Activated naive CD8-positive, alpha-beta T cell (primary cell): ENCODE data around the gene SEC14L5.
"Not testable (repeated sequence)": the region's sequence is repeated elsewhere in the genome, so short reads cannot be mapped to it uniquely, and the experiment has no call there.

Experiments
- H3K27ac Mint-ChIP-seq: one replicate; pipeline ENCODE4 v1.8.0; 2021; ENCODE audit warnings: mixed read lengths
- H3K27me3 Mint-ChIP-seq: one replicate; pipeline ENCODE4 v1.8.0; 2021; ENCODE audit warnings: mixed read lengths
- H3K36me3 Mint-ChIP-seq: one replicate; pipeline ENCODE4 v1.8.0; 2021; ENCODE audit warnings: mixed read lengths
- H3K4me1 Mint-ChIP-seq: one replicate; pipeline ENCODE4 v1.8.0; 2021; ENCODE audit warnings: low read depth, mixed read lengths
- H3K4me3 Mint-ChIP-seq: one replicate; pipeline ENCODE4 v1.8.0; 2021; ENCODE audit warnings: mild to moderate bottlenecking, mixed read lengths
- H3K9me3 Mint-ChIP-seq: one replicate; pipeline ENCODE4 v1.8.0; 2021; ENCODE audit warnings: low read depth, mixed read lengths

SEC14L5 gene

DNA sequence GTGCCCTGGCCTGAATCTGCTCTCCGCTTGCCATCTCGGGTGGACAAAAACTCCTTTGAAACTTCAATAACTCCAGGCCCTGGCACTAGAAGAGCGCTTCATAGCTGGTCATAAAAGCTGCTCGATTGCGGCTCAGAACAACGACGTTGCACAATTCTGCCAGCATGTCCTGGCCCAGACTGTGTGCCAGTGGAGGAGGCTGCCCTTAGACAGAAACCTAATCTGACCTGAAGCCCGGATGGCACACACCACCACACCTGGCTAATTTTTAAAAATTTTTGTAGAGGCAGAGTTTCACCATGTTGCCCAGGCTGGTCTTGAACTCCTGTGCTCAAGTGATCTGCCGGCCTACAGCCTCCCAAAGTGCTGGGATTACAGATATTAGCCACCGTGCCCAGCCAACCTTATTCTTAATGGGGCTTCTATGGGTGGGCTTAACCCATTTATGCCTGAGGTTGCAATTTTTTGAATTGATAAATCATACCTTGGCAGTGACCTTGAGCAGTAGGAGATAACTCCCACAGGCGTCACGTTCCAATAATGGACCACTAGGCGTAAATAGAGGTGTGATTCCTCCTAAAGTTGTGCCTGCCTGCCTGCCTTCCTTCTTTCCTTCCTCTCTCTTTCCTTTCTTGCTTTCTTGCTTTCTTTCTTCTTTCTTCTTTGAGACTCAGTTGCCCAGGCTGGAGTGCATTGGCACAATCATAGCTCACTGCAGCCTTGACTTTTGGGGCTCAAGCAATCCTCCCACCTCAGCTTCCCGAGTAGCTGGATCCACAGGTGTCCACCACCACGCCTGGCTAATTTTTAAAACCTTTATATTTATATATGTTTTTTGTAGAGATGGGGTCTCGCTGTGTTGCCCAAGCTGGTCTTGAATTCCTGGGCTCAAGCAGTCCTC lies 20.1 kb upstream of the SEC14L5 start:
- Mint-ChIP-seq H3K9me3 (no peaks in the 10 kb centered on the region), H3K4me3 (peak overlapping the region; percentile 65), H3K36me3 (no peaks in the 10 kb centered on the region), H3K27ac (no peak overlapping the region), H3K4me1 (peaks cover 7% of the 10 kb centered on the region), H3K27me3 (peaks cover 17% of the 10 kb centered on the region)

DNA sequence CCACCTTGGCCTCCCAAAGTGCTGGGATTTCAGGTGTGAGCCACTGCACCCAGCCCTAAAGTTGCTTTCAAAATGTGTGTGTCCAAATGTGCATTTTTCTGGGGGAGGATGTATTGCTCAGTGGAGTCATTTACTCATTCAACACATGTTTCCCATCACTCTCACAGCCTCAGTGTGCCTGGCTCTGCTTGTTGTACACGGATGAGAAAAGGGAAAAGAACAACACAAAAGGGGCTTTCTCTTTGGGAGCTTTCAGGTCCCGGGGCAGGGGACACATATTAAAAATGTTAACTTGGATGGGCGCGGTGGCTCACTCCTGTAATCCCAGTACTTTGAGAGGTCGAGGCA lies 19.5 kb upstream of the SEC14L5 start:
- Mint-ChIP-seq H3K36me3 (no peaks in the 10 kb centered on the region), H3K4me3 (no peak overlapping the region), H3K9me3 (no peaks in the 10 kb centered on the region), H3K27ac (no peak overlapping the region), H3K27me3 (peaks cover 14% of the 10 kb centered on the region), H3K4me1 (peaks cover 7% of the 10 kb centered on the region)

DNA sequence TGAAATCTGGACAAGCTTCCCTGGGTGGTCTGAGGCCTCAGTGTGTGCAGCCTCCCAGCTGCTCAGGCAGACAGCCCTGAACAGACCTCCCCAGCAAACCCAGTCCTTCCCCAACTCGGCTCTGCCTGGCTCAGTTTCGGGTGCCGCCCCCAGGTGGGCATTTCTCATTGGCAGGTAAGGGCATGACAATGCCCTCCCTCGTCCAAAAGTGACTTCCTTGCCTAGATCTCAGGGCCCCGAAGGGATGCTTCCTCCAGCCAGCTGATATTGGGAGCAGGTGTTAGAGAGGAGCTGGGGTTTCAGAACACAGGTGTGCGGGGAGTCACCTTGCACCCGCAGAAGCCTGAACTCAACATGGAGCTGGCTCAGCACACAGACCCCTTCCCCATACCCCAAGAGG lies 17.4 kb upstream of the SEC14L5 start:
- Mint-ChIP-seq H3K4me3 (no peak overlapping the region), H3K9me3 (no peaks in the 10 kb centered on the region), H3K27me3 (peaks cover 6% of the 10 kb centered on the region), H3K27ac (no peak overlapping the region), H3K4me1 (peaks cover 7% of the 10 kb centered on the region), H3K36me3 (no peaks in the 10 kb centered on the region)

DNA sequence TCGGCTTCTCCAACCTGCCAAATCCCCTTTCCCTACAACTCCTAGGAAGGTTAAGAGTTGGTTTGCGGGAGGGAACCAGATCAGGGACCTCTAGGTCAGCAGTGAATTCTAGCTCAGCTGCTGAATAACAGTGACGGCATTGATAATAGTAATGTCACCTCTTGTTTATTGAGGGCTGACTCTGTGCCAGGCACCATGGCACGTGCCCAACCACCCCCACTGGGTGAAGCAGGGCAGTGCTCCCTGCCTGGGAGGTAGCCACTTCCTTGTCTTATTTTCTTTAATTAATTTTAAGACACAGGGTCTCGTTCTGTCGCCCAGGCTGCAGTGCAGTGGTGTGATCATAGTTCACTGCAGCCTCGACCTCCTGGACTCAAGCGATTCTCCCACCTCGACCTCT lies 15.6 kb upstream of the SEC14L5 start:
- H3K4me1 Mint-ChIP-seq: peaks cover 3% of the 10 kb centered on the region
- H3K27ac Mint-ChIP-seq: no peak overlapping the region
- H3K27me3 Mint-ChIP-seq: peaks cover 6% of the 10 kb centered on the region
- H3K9me3 Mint-ChIP-seq: no peaks in the 10 kb centered on the region
- H3K36me3 Mint-ChIP-seq: no peaks in the 10 kb centered on the region
- H3K4me3 Mint-ChIP-seq: no peak overlapping the region

DNA sequence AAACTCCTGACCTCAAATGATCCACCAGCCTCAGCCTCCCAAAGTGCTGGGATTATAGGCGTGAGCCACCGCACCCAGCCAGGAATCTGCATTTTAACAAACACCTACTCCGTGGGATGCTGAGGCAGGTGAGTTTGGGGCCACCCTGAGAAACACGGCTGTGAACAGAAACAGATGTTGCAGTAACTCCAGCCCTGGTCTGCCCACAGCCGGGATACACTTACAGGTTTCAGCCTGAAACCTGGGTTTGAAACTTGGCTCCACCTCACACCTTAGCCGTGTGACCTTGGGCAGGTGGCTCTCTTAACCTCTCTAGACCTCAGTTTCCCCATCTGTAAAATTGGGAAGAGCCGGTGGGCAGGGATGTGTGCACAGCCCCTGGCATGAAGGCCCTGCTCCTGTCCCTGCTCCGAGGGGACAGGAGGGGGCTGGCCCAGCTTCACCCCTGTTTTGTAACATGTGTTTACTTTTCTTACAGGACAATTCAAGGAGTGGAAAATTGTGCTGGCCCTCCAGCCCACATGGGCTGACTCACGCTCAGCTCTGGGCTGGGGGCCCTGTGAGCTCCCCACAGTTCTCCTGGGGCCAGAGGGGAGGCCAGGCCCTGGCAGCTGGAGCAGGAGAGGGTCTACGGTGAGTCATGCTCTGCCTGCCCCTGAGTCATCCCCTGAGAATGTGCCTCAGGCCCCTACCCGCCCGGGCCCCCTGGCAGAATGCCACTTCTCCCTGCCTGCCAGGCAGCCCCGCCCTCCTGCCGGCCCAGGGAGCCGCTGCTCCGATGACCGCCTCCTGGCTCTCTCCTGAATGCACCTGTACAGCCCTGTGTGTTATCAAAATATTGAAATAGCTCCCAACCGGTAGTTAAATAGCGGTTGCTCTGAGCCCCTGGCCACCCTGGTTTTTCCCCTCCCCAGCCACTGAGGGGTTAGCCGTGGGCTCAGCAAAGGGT lies 13.5 kb upstream of the SEC14L5 start:
- Mint-ChIP-seq H3K4me1 (no peaks in the 10 kb centered on the region), H3K27ac (no peak overlapping the region), H3K27me3 (peaks cover 2% of the 10 kb centered on the region), H3K36me3 (no peaks in the 10 kb centered on the region), H3K9me3 (no peaks in the 10 kb centered on the region), H3K4me3 (no peak overlapping the region)

DNA sequence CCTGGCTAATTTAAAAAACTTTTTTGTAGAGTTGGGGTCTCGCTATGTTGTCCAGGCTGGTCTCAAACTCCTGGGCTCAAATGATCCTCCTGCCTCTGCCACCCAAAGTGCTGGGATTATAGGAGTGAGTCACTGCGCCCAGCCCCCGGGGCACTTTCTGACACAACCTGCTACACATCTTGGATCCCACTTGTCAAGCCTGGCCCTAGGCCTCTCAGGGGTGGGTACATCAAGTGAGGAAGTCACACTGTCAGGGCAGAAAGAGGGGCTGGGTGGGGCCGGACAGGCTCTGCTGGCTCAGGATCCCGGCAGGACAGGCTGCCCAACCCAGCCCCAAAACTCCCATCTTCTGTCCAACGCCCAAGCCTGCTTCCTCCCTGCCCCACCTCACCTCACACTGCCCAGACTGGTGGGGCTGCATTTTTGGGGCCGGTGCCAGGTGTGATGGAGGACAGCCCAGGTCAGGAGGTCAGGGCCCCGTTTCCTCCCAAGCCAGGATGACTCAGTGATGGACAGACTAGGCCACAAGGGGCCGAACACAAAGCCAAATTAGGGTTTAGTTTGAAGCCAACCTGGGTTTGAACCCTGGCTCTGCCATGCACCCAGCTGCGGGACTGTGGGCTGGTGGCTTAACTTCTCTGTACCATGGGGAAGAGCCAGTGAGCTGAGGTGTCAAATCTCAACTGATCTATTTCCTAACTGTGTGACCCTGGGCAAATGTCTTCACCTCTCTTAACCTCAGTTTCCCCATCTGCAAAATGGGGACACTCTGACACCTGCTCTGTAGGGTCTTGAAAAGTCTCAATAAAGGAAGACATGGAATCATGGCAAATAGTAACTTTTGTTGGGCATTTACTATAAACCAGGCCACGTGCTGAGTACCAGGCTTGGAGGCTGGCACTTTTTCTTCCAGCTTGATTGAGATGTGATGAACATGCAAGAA lies 12.3 kb upstream of the SEC14L5 start:
- H3K4me1 Mint-ChIP-seq: no peaks in the 10 kb centered on the region
- H3K36me3 Mint-ChIP-seq: no peaks in the 10 kb centered on the region
- no peaks in the 10 kb centered on the region for H3K9me3 Mint-ChIP-seq
- no peak overlapping the region for H3K4me3 Mint-ChIP-seq
- H3K27me3 Mint-ChIP-seq: peaks cover 2% of the 10 kb centered on the region
- no peak overlapping the region for H3K27ac Mint-ChIP-seq

DNA sequence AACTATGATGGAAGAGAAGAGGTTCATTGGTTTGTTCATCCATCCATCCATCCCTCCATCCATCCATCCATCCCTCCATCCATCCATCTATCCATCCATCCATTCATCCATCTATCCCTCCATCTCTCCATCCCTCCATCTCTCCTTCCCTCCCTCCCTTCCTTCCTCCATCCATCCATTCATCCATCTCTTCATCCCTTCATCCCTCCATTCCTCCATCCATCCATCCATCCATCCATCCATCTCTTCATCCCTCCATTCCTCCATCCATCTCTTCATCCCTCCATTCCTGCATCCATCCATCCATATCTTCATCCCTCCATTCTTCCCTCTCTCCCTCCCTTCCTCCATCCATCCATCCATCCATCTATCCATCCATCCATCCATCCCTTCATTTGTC lies 11.2 kb upstream of the SEC14L5 start:
- peaks cover 3% of the 10 kb centered on the region for H3K27me3 Mint-ChIP-seq
- no peak overlapping the region for H3K4me3 Mint-ChIP-seq
- no peaks in the 10 kb centered on the region for H3K9me3 Mint-ChIP-seq
- no peaks in the 10 kb centered on the region for H3K4me1 Mint-ChIP-seq
- H3K27ac Mint-ChIP-seq: no peak overlapping the region
- H3K36me3 Mint-ChIP-seq: no peaks in the 10 kb centered on the region

DNA sequence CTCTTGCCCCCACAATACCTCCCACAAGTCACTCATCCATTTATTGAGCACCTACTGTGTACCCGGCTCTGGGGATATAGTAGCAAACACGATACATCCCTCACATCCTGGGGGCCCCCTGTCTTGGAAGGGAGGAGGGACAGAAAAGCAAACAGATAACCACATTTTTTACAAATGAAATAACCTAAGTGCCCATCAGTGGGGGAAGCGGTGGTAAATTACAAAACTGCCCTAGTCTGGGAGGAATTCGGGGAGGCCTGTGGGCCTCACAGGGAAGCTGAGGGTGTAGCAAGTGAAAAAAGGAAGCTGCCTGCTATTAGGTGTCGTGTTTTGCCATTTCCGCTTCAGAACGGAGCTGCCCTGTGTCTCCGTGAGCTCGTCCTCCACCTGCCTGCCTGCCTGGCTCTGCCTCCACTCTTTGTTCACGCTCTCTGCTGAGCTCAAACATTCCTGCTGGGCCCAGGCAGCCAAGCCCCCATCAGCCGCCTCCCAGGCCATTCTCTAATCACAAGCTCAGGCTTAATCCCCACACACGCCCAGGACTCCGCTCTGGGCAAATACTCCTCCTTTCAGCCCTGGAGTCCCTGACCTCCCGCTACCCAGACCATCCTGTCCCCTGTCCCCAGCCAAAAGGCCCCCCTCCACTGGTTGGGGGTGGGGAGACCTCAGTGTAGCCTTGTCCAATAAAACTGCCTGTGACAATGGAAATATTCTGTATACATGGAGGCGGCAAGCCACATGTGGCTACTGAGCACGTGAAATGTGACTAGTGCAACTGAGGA lies 10.2 kb upstream of the SEC14L5 start:
- Mint-ChIP-seq H3K4me1 (no peaks in the 10 kb centered on the region), H3K27ac (no peak overlapping the region), H3K4me3 (no peak overlapping the region), H3K9me3 (no peaks in the 10 kb centered on the region), H3K27me3 (peaks cover 3% of the 10 kb centered on the region), H3K36me3 (no peaks in the 10 kb centered on the region)

DNA sequence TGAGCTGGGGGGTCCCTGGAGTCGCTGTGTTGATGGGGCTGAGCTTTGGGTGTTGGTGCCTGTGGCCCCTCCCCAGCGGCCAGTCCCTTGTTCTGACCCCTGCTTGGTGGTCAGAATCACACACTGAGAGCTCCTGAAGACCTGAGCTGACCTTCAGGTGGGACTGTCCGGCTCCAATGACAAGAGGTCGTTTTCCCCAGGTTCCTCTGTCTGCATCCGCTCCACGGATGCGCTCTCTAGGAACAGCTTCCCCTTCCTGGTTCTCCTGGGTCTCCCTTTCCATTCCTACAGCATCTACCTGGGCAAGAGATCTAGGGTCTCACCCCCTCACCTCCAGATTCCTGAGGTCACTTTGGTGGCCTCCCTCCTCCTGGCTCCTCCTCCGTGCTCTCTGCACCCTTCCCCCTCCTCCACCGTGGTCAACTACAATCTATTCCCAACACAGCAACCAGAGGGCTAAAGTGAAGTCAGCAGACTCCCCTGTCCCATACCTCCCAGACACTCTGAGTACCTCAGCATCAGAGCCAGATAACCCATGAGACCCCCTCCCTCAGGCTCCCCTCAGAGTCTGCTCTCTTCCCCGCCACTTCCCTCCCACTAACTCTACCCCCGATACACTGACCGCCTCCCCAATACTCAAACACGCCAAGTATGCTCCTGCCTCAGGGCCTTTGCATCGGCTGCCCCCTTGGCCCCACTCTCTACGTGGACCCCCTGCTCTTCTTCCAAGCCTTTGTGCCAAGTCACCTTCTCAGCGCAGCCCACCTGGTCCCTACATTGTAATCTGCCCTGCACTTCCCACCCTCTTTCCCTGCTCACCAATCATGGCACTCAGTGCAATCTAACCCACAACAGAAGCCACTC lies 9.0 kb upstream of the SEC14L5 start:
- H3K9me3 Mint-ChIP-seq: no peaks in the 10 kb centered on the region
- H3K27ac Mint-ChIP-seq: no peak overlapping the region
- peaks cover 5% of the 10 kb centered on the region for H3K27me3 Mint-ChIP-seq
- no peak overlapping the region for H3K4me3 Mint-ChIP-seq
- H3K4me1 Mint-ChIP-seq: no peaks in the 10 kb centered on the region
- no peaks in the 10 kb centered on the region for H3K36me3 Mint-ChIP-seq

DNA sequence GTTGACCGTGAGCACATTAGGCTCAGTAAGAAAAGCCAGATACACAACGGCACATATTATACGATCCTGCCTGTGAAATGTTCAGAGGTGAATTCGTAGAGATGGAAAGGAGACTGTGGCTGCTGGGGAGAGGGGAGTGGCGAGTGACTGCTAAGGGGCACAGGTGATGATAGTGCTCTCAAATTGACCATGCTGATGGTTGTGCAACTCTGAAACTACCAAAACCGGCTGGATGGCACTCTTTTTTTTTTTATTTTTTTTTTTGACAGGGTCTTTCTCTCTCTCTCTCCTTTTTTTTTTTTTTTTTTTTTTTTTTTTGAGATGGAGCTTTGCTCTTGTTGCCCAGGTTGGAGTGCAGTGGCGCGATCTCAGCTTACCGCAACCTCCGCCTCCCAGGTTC lies 8.1 kb upstream of the SEC14L5 start:
- Mint-ChIP-seq H3K36me3 (no peaks in the 10 kb centered on the region), H3K4me3 (no peak overlapping the region), H3K9me3 (no peaks in the 10 kb centered on the region), H3K27ac (no peak overlapping the region), H3K27me3 (peaks cover 6% of the 10 kb centered on the region), H3K4me1 (no peaks in the 10 kb centered on the region)

DNA sequence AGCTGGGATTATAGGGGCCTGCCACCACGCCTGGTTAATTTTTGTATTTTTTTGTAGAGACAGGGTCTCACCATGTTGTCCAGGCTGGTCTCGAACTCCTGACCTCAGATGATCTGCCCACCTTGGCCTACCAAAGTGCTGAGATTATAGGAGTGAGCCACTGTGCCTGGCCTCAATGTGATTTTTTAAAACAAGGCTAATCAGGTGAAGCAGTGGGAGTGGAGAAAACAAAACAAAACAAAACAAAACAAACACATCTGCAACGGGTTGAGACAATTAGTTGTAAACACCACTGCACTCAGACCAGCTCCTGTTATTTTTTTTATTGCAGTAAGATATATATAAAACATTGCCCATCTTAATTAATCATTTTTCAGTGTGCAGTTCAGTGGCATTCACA lies 6.5 kb upstream of the SEC14L5 start:
- not testable (repeated sequence) for H3K36me3 Mint-ChIP-seq, H3K27me3 Mint-ChIP-seq, H3K4me1 Mint-ChIP-seq, H3K27ac Mint-ChIP-seq, H3K4me3 Mint-ChIP-seq, H3K9me3 Mint-ChIP-seq

DNA sequence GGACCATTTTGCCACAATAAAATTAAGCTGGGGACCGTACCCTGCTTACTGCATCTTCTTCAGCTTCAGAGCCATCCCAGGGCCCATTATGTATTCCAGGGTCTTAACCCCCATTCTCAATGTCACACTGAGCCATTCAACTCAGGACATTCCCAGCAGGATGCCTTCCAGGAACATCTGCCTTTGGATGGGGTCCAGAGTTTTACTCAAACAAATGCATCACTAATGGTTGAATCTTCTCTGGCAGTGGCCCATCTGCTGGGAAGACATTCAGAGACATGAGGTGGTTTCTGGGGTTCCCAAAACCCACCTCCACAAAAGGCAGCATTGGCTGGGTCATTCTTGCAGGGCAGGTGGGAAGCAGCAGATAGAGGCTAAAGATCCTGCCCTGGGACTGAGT lies 3.4 kb upstream of the SEC14L5 start:
- Mint-ChIP-seq H3K9me3 (no peaks in the 10 kb centered on the region), H3K27ac (no peak overlapping the region), H3K36me3 (no peaks in the 10 kb centered on the region), H3K4me1 (peaks cover 17% of the 10 kb centered on the region), H3K27me3 (peaks cover 16% of the 10 kb centered on the region), H3K4me3 (no peak overlapping the region)

DNA sequence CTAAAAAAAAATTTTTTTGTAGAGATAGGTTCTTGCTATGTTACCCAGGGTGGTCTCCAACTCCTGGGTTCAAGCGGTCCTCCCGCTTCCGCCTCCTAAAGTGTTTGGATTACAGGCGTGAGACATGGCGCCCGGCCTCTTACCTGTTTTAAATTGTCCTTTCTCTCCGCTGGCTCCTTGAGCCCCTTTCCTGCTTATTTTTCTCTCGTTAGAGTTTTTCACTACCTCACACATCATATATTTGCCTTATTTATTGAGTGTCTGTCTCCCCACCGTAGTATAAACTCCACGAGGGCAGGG lies 760 bp upstream of the SEC14L5 start:
- H3K27ac Mint-ChIP-seq: no peak overlapping the region
- H3K4me3 Mint-ChIP-seq: peak overlapping the region; percentile 88
- H3K27me3 Mint-ChIP-seq: peaks cover 15% of the 10 kb centered on the region
- no peaks in the 10 kb centered on the region for H3K9me3 Mint-ChIP-seq
- peaks cover 17% of the 10 kb centered on the region for H3K4me1 Mint-ChIP-seq
- H3K36me3 Mint-ChIP-seq: no peaks in the 10 kb centered on the region
